Measurements from ENCODE around the gene RUVBL1.

DNA sequence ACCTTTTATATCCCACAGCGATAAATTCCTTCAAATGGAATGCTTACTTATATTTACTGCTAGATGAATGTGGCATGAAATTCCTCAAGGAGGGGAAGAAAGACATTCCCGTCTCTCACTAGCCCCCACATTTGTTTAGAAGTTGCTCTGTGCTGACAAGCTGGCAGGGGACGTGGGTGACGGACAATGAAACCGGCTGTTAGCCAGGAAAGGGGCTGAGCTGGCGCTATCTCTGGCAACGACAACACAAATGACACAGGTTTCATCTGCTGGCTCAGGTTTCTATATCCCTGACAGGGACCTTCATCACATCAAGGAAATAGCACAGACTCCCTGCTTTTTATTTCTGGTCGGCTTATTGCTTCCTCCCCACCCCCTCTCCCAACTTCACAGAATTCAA is 15.8 kb downstream of the RUVBL1 start:
- TF ChIP-seq CTCF (IDR thresholded peaks at IDR 0.05), result no peak
- TF ChIP-seq POLR2A (IDR thresholded peaks at IDR 0.05), result no peak
